Upper lobe of right lung (tissue), 1 donor: ENCODE data around the gene SEZ6L2. TPM values are rescaled to one million over a fixed set of nuclear protein-coding genes. Genes with fewer than 3 reads are reported as not detected.

Experiments used
- ATAC-seq: fragments of 200-7000 bp; cut with Tn5 transposase; one replicate; pipeline ENCODE4 v1.9.1; 2020; ENCODE audit warnings: mild to moderate bottlenecking, moderate library complexity
- DNase-seq: peaks from one replicate; pipeline ENCODE4 v3.0.0-alpha.2; 2020
- H3K27ac ChIP-seq: fragments of 200-600 bp; one replicate; pipeline ENCODE4 v1.8.0; 2022
- H3K27me3 ChIP-seq: fragments of 200-600 bp; one replicate; pipeline ENCODE4 v1.8.0; 2022; ENCODE audit warnings: mild to moderate bottlenecking
- H3K36me3 ChIP-seq: fragments of 200-600 bp; one replicate; pipeline ENCODE4 v1.8.0; 2022
- H3K4me1 ChIP-seq: fragments of 200-600 bp; one replicate; pipeline ENCODE4 v1.8.0; 2022
- H3K4me3 ChIP-seq: fragments of 200-600 bp; one replicate; pipeline ENCODE4 v1.8.0; 2022; ENCODE audit warnings: mild to moderate bottlenecking
- H3K9me3 ChIP-seq: fragments of 200-600 bp; one replicate; pipeline ENCODE4 v1.8.0; 2022
- intact Hi-C: fragments of 100-400 bp; cut with DNase I; formaldehyde crosslinking; loops from one replicate; pipeline ENCODE4 v1.11.0; 2022
- total RNA-seq: library from RNA; stranded (reverse); fragmentation: NEBNext Ultra II Directional; extraction: Animal tissue kit (Norgen Biotek cat#: 25700); gene quantifications from one replicate; pipeline ENCODE4 v1.2.1, GENCODE V29; 2021
- TF ChIP-seq, protein P1 (sequence below): fragments of 200-600 bp; IDR thresholded peaks from one replicate; pipeline ENCODE4 v1.8.0; 2022; ENCODE audit warnings: antibody characterized with exemption
- donor health status: DM: no; HTN: yes; CAD: no; lungs with severe emphysema.

SEZ6L2 gene
- total RNA-seq, 1 donor from 2014 or later = 11.9 TPM

DNA sequence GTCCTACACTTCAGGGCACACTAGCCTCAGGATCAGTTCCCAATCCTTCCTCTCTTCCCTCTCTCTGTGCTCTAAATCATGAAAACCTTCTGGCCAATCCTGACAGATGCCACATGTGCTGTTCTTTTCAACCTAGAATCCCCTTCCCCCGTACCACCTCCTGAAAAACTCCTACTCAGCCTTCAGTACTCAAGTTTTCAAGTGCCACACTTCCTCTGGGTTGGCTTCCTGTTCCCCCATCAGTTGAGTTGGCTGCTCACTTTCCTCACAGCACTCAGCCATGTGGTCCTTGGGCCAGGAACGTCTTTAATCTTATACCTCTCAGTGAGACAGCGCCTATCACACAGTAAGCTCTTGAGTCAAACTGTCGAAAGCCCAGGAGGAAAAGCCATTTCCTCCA, 4.2 kb upstream of the SEZ6L2 start:
- ATAC-seq = no peak
- no peak for DNase-seq
- Histone ChIP-seq H3K27me3 (no peaks in the 10 kb centered on the region), H3K36me3 (no peaks in the 10 kb centered on the region), H3K4me3 (no peak overlapping the region), H3K27ac (no peak overlapping the region), H3K9me3 (no peaks in the 10 kb centered on the region), H3K4me1 (no peaks in the 10 kb centered on the region)
- TF ChIP-seq, protein P1, sequence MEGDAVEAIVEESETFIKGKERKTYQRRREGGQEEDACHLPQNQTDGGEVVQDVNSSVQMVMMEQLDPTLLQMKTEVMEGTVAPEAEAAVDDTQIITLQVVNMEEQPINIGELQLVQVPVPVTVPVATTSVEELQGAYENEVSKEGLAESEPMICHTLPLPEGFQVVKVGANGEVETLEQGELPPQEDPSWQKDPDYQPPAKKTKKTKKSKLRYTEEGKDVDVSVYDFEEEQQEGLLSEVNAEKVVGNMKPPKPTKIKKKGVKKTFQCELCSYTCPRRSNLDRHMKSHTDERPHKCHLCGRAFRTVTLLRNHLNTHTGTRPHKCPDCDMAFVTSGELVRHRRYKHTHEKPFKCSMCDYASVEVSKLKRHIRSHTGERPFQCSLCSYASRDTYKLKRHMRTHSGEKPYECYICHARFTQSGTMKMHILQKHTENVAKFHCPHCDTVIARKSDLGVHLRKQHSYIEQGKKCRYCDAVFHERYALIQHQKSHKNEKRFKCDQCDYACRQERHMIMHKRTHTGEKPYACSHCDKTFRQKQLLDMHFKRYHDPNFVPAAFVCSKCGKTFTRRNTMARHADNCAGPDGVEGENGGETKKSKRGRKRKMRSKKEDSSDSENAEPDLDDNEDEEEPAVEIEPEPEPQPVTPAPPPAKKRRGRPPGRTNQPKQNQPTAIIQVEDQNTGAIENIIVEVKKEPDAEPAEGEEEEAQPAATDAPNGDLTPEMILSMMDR = no peak
- intact Hi-C loops = no loop called here

- intact Hi-C loops = no loop called here
- Histone ChIP-seq H3K4me3 (no peak overlapping the region), H3K27me3 (peaks cover 18% of the 10 kb centered on the region), H3K9me3 (no peaks in the 10 kb centered on the region), H3K4me1 (no peaks in the 10 kb centered on the region), H3K36me3 (no peaks in the 10 kb centered on the region), H3K27ac (no peak overlapping the region)
- TF ChIP-seq, protein P1 = no peak
- ATAC-seq (no peak), DNase-seq (no peak)
These were observed 2.2 kb upstream of the SEZ6L2 start for GRCh38 chr16:29901607-29901945.

DNA sequence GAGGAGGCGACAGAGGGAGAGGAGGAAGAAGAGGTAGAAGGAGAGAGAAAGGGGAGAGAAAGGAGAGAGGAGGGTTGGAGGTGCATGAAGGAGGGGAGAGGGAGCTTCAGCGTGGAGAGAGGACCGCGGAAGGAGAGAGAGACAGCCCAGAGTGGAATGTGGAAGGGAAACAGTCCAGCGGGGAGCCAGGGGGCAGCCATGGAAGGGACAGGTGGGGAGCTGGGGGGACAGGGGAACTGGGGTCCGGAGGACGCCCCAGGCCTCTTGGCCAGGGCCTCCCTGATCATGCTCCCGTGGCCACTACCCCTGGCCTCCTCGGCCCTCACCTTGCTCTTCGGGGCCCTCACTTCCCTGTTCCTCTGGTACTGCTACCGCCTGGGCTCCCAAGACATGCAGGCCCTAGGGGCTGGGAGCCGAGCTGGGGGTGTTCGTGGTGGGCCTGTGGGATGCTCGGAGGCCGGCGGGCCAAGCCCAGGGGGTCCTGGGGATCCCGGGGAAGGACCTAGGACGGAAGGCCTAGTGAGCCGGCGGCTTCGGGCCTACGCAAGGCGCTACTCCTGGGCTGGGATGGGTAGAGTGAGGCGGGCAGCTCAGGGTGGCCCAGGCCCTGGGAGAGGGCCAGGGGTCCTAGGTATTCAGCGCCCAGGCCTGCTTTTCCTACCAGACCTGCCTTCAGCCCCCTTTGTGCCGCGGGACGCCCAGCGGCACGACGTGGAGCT, 1.7 kb upstream of the SEZ6L2 start:
- no peaks in the 10 kb centered on the region for H3K4me1 ChIP-seq
- TF ChIP-seq, protein P1 = no peak
- ATAC-seq (no peak), DNase-seq (no peak)
- H3K27ac ChIP-seq = no peak overlapping the region
- intact Hi-C loops = no loop called here
- no peaks in the 10 kb centered on the region for H3K9me3 ChIP-seq
- H3K36me3 ChIP-seq = no peaks in the 10 kb centered on the region
- H3K27me3 ChIP-seq = peaks cover 19% of the 10 kb centered on the region
- H3K4me3 ChIP-seq = peak overlapping the region; percentile 65

- intact Hi-C loops = no loop called here
- TF ChIP-seq, protein P1 = no peak
- Histone ChIP-seq H3K4me1 (no peaks in the 10 kb centered on the region), H3K4me3 (peak within 1 kb of the TSS; percentile 65), H3K9me3 (no peaks in the 10 kb centered on the region), H3K36me3 (no peaks in the 10 kb centered on the region), H3K27me3 (peaks cover 19% of the 10 kb centered on the region), H3K27ac (no peak within 1 kb of the TSS)
- ATAC-seq (peak; percentile 87), DNase-seq (peak; percentile 90)
These were observed 945 bp upstream of the SEZ6L2 start, which contains the start of gene ASPHD1 for GRCh38 chr16:29900102-29900887. Gene ASPHD1, plus strand, starts transcription at chr16:29900488. Its CDS starts 484 bp downstream, at chr16:29900972.

DNA sequence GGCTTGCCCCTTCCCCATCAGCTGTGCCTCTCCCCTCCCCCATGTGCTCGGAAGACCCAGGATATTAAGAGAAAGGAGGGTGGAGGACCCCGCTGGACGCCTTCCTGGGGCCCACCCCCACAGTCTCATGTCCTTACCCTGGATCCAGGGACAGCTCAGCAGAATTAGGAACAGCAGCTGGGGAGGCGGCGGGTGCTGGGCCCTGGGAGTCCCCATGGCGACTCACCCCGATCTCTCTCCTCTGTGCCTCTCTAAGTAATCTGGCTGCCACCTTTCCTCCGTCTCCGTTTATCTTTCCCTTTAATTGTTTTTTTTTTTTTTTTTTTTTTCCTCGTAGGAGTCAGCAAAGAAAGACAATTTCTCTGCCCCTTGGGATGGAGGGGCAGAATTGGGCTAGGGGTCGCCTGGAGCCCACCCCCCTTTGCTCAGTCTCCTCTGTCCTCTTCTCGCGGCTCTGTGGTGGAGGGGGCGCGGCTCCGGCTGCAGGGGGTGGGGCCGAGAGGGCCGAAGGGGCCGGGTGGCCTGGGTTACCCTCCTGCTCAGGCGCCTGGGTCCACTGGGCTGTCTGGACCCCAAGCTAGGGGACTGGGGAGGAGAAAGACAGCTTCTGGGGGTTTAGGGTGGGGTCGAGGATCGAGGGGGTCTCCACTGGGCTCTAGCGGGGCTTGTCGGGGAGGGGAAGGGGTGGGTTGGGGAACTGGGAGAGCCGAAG, 390 bp downstream of the SEZ6L2 start:
- peak overlapping the region; percentile 65 for H3K4me3 ChIP-seq
- H3K27ac ChIP-seq = no peak overlapping the region
- no peaks in the 10 kb centered on the region for H3K9me3 ChIP-seq
- intact Hi-C loops = no loop called here
- ATAC-seq (peak; percentile 47), DNase-seq (peak; percentile 79)
- TF ChIP-seq, protein P1 = no peak
- no peaks in the 10 kb centered on the region for H3K4me1 ChIP-seq
- no peaks in the 10 kb centered on the region for H3K36me3 ChIP-seq
- peaks cover 19% of the 10 kb centered on the region for H3K27me3 ChIP-seq
